GM19351 (cell line): ENCODE measurements around the gene CACNA2D1.
"Not testable (repeated sequence)": the region's sequence is repeated elsewhere in the genome, so short reads cannot be mapped to it uniquely, and the experiment has no call there.

Source experiments
- ATAC-seq: cut with Tn5 transposase; IDR thresholded peaks from one replicate; pipeline ENCODE4 v1.9.1; 2021; ENCODE audit warnings: mild to moderate bottlenecking, moderate library complexity; ENCODE audit not compliant: unreplicated experiment

CACNA2D1 gene

DNA sequence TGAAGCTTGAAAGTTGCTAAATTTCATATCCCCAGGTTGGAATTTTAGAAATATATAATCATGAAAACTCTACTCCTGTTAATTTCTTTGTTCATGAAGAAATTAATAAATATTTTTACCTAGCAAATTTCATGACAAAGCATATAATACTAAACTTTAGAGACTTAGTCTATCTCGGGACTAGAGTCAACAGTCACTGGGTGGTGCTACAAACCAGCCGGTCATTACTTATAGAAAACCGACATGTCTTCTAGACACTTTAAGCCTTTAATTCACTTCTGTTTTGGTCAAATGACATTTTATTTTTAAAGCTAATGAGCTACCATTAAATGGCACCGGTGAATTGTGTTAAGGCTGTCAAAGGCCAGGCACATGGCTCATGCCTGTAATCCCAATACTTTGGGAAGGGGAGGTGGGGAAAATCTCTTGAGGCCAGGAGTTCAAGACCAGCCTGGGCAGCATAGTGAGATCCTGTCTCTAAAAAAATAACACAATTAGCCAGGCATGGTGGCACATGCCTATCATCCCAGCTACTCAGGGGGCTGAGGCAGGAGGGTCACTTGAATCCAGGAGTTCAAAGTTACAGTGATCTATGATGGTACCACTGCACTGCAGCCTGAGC is 270.1 kb downstream of the CACNA2D1 start:
- no peak for ATAC-seq

GRCh38 chr7:82172881-82173280 is 270.7 kb downstream of the CACNA2D1 start:
- ATAC-seq, result no peak

DNA sequence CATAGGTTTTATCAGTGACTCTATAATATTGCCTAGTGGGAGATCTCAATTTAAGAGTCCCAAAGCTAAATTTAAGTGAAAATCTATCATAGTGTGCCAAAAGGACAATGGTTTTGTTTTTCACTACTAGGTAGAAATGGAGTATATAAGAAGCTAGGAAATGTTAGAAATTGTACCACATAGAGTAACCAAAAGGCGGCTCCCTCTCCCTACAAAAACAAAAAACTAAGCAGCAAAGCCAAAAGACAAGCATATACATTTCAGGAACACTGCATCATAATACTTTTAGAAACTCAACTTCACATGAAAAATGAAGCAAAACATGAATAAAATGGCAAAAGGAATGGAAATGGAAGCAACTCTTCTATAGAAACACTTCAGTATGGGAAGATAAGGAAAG is 271.6 kb downstream of the CACNA2D1 start:
- no peak for ATAC-seq

- ATAC-seq, result no peak
Observed at GRCh38 chr7:82167558-82168314, 275.8 kb downstream of the CACNA2D1 start.

- ATAC-seq, result no peak
Observed at GRCh38 chr7:82166260-82167015, 277.1 kb downstream of the CACNA2D1 start.

DNA sequence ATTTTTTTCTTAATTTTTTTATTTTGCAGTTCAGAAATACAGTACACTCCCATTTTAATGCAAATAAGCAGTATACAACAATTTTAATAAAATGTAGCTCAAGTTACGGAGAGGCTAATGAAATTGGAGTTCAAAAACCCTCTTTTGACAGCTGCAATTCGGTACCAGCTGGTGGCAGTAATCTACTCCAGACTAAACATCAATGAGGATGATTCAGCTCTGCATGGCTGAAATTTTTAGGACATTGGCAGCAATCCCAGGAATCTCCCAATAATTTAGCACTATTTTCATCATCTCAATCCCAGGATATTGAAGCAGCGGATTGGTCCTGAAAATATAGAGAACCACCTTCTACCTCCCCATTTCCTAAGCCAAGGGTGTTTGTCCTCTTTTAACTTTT is 278.8 kb downstream of the CACNA2D1 start:
- no peak for ATAC-seq

- ATAC-seq, result no peak
Observed at GRCh38 chr7:82164410-82164809, 279.2 kb downstream of the CACNA2D1 start.

GRCh38 chr7:82163586-82163985 is 280.0 kb downstream of the CACNA2D1 start:
- ATAC-seq, result no peak

GRCh38 chr7:82162289-82162688 is 281.3 kb downstream of the CACNA2D1 start:
- no peak for ATAC-seq

DNA sequence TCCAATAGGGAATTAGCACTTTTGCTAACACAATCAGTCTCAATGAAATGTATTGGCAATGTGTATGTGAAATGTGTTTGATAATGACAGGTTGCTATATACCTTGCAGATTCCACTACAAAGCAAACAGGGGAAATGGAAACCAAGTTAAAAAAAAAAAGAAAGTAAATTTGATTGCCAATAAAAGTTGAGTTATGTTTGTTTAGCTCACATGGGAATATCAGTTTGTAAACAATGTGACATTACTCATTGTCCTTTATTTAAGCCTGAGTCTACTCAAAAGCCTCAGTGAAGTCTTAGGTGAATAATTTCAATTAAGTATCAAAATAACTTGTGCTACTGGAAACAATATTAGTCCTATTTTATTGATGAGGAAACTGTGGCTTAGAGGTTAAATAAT is 285.2 kb downstream of the CACNA2D1 start:
- ATAC-seq, result no peak

GRCh38 chr7:82156893-82157292 is 286.7 kb downstream of the CACNA2D1 start:
- ATAC-seq, result no peak

DNA sequence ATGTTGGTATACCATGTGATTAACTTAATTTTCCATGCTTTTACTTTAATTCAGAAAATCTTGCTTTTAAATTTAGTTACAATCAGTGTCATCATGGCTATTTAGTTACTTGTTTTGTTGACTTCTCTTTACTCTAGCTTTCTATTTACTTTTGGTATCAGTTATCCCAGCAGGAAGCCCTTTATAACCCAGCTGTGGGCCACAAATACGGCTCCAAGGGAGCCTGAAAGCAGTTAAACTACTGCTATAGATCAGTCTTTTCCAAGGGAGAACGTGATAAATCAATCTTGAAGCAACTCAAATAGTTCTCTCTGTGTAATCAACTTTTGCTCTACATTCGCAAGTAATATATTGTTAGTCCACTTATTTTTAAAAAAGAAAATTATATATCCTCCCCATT is 287.4 kb downstream of the CACNA2D1 start:
- ATAC-seq, result no peak

DNA sequence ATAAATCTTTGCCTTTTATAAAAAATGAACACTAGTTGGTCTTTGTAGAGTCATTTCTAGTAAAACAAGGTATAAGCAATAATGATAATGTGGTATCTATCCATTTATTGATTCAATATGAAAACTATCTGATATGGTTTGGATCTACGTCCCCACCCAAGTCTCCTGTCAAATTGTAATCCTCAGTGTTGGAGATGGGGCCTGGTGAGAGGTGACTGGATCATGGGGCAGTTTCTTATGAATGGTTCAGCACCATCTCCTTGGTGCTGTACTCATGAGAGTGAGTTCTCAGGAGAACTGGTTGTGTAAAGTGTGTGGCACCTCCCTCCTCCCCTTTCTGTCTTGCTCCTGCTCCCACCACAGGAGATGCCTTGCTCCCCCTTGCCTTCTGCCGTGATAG is 288.8 kb downstream of the CACNA2D1 start:
- ATAC-seq, result no peak

GRCh38 chr7:82153776-82154175 is 289.8 kb downstream of the CACNA2D1 start:
- no peak for ATAC-seq

GRCh38 chr7:82152858-82153257 is 290.7 kb downstream of the CACNA2D1 start:
- no peak for ATAC-seq

DNA sequence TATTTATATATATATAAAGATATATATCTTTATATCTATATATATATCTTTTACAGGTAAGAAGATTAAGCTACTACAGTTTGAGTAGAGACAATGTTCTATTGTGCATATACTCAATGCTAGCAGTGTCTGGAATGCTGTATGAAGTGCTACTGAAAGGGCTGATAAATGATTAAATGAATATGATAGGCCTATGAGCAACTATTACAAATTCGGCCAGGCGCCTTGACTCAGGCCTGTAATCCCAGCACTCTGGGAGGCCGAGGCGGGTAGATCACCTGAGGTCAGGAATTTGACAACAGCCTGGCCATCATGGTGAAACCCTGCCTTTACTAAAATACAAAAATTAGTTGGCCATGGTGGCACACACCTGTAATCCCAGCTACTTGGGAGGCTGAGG is 297.1 kb downstream of the CACNA2D1 start:
- ATAC-seq, result no peak

DNA sequence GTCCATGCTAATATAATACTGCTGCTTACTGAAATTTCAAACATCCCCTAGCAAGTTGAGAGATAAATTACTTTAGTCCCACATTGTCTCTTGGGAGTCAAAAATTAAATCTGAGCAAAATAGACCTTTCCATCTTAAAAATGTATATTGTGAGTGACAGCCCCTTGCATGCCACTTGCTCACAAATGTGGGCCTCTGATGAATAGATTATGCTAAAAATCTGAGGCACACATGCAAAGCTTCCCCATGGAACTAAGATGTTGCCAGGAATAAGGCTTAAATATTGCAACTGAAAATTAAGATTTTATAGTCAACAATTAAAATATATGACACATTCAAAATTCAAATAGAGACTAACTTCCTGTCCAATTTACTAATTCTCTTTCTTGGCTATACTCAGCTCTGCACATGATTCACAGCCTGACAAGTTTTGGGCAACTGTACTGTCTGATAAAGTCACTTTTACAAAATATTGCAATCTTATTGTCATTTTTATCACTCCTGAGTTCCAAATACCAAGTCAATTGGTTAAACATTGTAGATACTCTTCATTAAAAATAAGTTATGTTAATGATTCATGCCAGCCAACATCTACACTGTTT is 301.2 kb downstream of the CACNA2D1 start:
- ATAC-seq, result no peak

GRCh38 chr7:82141427-82141826 is 302.1 kb downstream of the CACNA2D1 start:
- ATAC-seq, result no peak

DNA sequence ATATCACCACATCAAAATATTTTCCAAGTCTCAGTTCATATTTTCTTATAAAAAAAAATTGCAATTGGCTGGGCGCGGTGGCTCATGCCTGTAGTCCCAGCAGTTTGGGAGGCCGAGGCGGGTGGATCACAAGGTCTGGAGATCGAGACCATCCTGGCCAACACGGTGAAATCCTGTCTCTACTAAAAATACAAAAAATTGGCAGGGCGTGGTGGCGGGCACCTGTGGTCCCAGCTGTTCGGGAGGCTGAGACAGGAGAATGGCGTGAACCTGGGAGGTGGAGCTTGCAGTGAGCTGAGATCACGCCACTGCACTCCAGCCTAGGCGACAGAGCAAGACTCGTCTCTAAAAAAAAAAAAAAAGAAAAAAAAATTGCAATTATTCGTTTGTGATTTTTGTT is 303.0 kb downstream of the CACNA2D1 start:
- ATAC-seq, result not testable (repeated sequence)

GRCh38 chr7:82131215-82131614 is 312.4 kb downstream of the CACNA2D1 start:
- no peak for ATAC-seq

- no peak for ATAC-seq
Observed at GRCh38 chr7:82129091-82129490, 314.5 kb downstream of the CACNA2D1 start.

- no peak for ATAC-seq
Observed at GRCh38 chr7:82128546-82128945, 315.0 kb downstream of the CACNA2D1 start.
